Loucy (cell line): ENCODE results near the gene BOLL.

Experiments
- H2AFZ ChIP-seq: fragments of 200-600 bp; sonication (generic); 2 replicates; pipeline ENCODE4 v1.6.0; 2016; ENCODE audit warnings: antibody characterized with exemption, mild to moderate bottlenecking, low read length, moderate library complexity
- H3F3A ChIP-seq: fragments of 200-600 bp; 2 replicates; pipeline ENCODE4 v1.6.0; 2016; ENCODE audit warnings: antibody characterized with exemption, low read depth, mild to moderate bottlenecking
- H3K27me3 ChIP-seq: fragments of 200-600 bp; sonication (generic); 2 replicates; pipeline ENCODE4 v1.6.1; 2014; ENCODE audit warnings: low read length, mild to moderate bottlenecking; ENCODE audit not compliant: insufficient read depth, poor library complexity, severe bottlenecking
- H3K36me3 ChIP-seq: fragments of 200-600 bp; sonication (generic); 2 replicates; pipeline ENCODE4 v1.6.1; 2016; ENCODE audit warnings: low read length; ENCODE audit not compliant: insufficient read depth
- H3K4me1 ChIP-seq: fragments of 200-600 bp; sonication (generic); 2 replicates; pipeline ENCODE4 v1.5.1; 2014; ENCODE audit warnings: low read length, mild to moderate bottlenecking; ENCODE audit not compliant: insufficient read depth, poor library complexity, severe bottlenecking
- H3K4me2 ChIP-seq: fragments of 200-600 bp; sonication (generic); 2 replicates; pipeline ENCODE4 v1.6.0; 2014; ENCODE audit warnings: antibody characterized with exemption, low read length, low read depth, mild to moderate bottlenecking; ENCODE audit not compliant: poor library complexity, severe bottlenecking
- H3K4me3 ChIP-seq: fragments of 200-600 bp; sonication (generic); 2 replicates; pipeline ENCODE4 v1.5.1; 2014; ENCODE audit warnings: low read length, mild to moderate bottlenecking, mixed read lengths; ENCODE audit not compliant: poor library complexity, severe bottlenecking
- H3K79me2 ChIP-seq: fragments of 200-600 bp; sonication (generic); 2 replicates; pipeline ENCODE4 v1.6.1; 2014; ENCODE audit warnings: low read length; ENCODE audit not compliant: insufficient read depth
- H3K9ac ChIP-seq: fragments of 200-600 bp; sonication (generic); 2 replicates; pipeline ENCODE4 v1.6.0; 2014; ENCODE audit warnings: mild to moderate bottlenecking, low read depth, low read length, moderate library complexity; ENCODE audit not compliant: poor library complexity, severe bottlenecking
- H3K9me2 ChIP-seq: fragments of 200-600 bp; sonication (generic); replicated peaks from 2 replicates; pipeline ENCODE4 v1.6.1; 2016; ENCODE audit warnings: low read depth, low read length, mixed read lengths
- H3K9me3 ChIP-seq: fragments of 200-600 bp; sonication (generic); 2 replicates; pipeline ENCODE4 v1.6.1; 2014; ENCODE audit warnings: mild to moderate bottlenecking, antibody characterized with exemption, low read length, low read depth; ENCODE audit not compliant: insufficient read depth
- H4K20me1 ChIP-seq: fragments of 200-600 bp; sonication (generic); 2 replicates; pipeline ENCODE4 v1.6.0; 2014; ENCODE audit warnings: antibody characterized with exemption, low read length, mild to moderate bottlenecking; ENCODE audit not compliant: insufficient read depth, poor library complexity, severe bottlenecking
- EZH2phosphoT487 ChIP-seq: fragments of 200-600 bp; IDR thresholded peaks from 2 replicates; pipeline ENCODE4 v1.6.1; 2018; ENCODE audit warnings: antibody characterized with exemption, mild to moderate bottlenecking, moderate library complexity, borderline replicate concordance
- TF ChIP-seq, protein P1 (sequence below): fragments of 200-600 bp; sonication (generic); conservative IDR thresholded peaks from 2 replicates; pipeline ENCODE4 v1.5.1; 2014; ENCODE audit warnings: mild to moderate bottlenecking, antibody characterized with exemption, low read length

The BOLL gene

DNA sequence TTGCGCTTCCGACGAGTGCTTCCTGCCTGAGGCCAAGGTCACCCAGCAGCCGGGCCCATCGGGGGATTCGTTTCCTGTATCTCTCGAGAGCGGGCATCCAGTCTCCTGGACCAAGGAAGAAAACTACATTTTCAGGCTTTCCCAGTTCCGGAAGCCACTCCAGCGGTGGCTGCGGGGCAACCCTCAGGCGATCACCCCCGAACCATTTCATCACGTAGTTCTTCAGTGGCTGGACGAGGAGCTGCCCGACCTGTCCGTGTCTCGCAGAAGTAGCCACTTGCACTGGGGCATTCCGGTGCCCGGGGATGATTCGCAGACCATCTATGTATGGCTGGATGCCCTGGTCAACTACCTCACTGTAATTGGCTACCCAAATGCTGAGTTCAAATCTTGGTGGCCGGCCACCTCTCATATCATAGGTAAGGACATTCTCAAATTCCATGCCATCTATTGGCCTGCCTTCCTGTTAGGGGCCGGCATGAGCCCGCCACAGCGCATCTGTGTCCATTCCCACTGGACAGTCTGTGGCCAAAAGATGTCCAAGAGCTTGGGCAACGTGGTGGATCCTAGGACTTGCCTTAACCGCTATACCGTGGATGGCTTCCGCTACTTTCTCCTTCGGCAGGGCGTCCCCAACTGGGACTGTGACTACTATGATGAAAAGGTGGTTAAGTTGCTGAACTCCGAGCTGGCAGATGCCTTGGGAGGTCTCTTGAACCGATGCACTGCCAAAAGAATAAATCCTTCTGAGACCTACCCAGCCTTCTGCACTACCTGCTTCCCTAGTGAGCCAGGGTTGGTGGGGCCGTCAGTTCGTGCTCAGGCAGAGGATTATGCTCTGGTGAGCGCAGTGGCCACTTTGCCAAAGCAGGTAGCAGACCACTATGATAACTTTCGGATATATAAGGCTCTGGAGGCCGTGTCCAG is 78.9 kb downstream of the BOLL start:
- Histone ChIP-seq H3K4me3 (peak overlapping the region; percentile 98), H3K9me3 (no peaks in the 10 kb centered on the region), H2AFZ (peak overlapping the region; percentile 98), H3K9ac (peak overlapping the region; percentile 83), H3K79me2 (peaks cover 48% of the 10 kb centered on the region), H3K9me2 (no peaks in the 10 kb centered on the region), H3K4me1 (peaks cover 50% of the 10 kb centered on the region), H3F3A (no peaks in the 10 kb centered on the region), H3K4me2 (peak overlapping the region; percentile 91), H3K27me3 (no peaks in the 10 kb centered on the region), H4K20me1 (peaks cover 33% of the 10 kb centered on the region), H3K36me3 (no peaks in the 10 kb centered on the region)
- TF ChIP-seq EZH2phosphoT487: no peak
- TF ChIP-seq, protein P1, sequence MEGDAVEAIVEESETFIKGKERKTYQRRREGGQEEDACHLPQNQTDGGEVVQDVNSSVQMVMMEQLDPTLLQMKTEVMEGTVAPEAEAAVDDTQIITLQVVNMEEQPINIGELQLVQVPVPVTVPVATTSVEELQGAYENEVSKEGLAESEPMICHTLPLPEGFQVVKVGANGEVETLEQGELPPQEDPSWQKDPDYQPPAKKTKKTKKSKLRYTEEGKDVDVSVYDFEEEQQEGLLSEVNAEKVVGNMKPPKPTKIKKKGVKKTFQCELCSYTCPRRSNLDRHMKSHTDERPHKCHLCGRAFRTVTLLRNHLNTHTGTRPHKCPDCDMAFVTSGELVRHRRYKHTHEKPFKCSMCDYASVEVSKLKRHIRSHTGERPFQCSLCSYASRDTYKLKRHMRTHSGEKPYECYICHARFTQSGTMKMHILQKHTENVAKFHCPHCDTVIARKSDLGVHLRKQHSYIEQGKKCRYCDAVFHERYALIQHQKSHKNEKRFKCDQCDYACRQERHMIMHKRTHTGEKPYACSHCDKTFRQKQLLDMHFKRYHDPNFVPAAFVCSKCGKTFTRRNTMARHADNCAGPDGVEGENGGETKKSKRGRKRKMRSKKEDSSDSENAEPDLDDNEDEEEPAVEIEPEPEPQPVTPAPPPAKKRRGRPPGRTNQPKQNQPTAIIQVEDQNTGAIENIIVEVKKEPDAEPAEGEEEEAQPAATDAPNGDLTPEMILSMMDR: no peak

DNA sequence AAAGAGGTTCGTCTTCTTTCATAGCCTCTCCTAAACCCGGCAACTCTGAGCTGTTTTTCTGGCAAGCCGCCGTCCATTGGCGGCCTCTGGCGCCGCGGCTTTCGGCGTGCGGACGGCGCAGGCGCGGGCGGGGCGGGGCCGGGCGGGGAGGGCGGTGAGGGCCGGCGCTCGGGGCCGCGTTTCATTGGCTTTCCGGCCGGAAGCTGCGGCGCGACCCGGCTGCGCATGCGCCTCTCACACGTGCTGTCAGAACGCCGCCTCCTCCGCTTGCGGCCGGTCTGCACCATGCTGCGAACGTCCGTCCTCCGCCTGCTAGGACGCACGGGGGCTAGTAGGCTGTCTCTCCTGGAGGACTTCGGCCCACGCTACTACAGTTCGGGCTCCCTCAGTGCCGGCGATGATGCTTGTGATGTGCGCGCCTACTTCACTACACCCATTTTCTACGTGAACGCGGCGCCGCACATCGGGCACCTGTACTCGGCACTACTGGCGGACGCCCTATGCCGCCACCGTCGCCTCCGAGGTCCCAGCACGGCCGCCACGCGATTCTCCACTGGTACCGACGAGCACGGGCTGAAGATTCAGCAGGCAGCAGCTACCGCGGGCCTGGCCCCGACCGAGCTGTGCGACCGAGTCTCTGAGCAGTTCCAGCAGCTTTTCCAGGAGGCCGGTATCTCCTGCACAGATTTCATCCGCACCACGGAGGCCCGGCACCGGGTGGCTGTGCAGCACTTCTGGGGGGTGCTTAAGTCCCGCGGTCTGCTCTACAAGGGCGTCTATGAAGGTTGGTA is 79.8 kb downstream of the BOLL start, which contains the start of gene MARS2:
TSS of gene MARS2 (plus strand) at position 249 of the 791 bp plus-strand sequence. CDS start at position 286, 37 bp downstream.
- H3K4me2 ChIP-seq: peak within 1 kb of the TSS; percentile 91
- H3K9me2 ChIP-seq: no peaks in the 10 kb centered on the region
- H3K9ac ChIP-seq: peak within 1 kb of the TSS; percentile 83
- H3K79me2 ChIP-seq: peaks cover 47% of the 10 kb centered on the region
- H3K27me3 ChIP-seq: no peaks in the 10 kb centered on the region
- H3K4me3 ChIP-seq: peak within 1 kb of the TSS; percentile 98
- peaks cover 45% of the 10 kb centered on the region for H3K4me1 ChIP-seq
- TF ChIP-seq EZH2phosphoT487: no peak
- H3K9me3 ChIP-seq: no peaks in the 10 kb centered on the region
- no peaks in the 10 kb centered on the region for H3F3A ChIP-seq
- H3K36me3 ChIP-seq: no peaks in the 10 kb centered on the region
- H4K20me1 ChIP-seq: peaks cover 32% of the 10 kb centered on the region
- H2AFZ ChIP-seq: peak within 1 kb of the TSS; percentile 98

DNA sequence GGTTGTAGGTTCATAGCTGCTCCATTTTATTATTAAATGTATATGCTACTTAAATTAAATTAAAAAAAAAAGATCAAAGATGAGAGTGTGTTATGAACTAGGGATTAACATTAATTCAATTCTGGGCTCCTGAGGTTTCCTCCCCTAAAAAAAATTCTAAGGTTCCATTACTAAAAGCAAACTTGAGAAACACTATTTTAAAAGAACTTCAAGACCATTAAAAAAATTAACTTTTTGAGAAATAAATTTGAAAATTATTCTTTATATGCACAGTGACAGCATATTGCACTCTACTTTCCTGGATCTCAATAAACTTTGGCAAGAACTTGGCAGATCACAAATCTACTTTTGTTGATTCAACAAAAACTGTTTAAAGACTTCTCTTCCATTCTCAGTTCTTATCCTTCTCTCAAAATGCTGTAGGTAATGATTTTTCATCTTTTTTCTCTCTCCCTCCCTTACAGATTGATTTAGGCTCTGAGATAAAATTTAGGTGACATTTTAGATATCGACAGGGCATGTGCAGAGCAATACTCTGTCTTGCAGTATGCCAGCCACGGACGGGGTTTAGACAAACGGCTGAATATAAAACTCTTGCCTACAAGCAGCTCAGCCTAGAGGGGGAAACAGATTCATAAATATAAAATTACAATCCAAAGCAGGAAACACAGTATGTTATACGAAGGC is 80.5 kb downstream of the BOLL start:
- Histone ChIP-seq H3K27me3 (no peaks in the 10 kb centered on the region), H3K9me3 (no peaks in the 10 kb centered on the region), H3K9me2 (no peaks in the 10 kb centered on the region), H3K4me3 (peak overlapping the region; percentile 98), H4K20me1 (peaks cover 28% of the 10 kb centered on the region), H2AFZ (peak overlapping the region; percentile 96), H3K79me2 (peaks cover 39% of the 10 kb centered on the region), H3K36me3 (no peaks in the 10 kb centered on the region), H3F3A (no peaks in the 10 kb centered on the region), H3K4me1 (peaks cover 38% of the 10 kb centered on the region), H3K9ac (peak overlapping the region; percentile 82), H3K4me2 (peak overlapping the region; percentile 82)
- TF ChIP-seq, protein P1: no peak
- TF ChIP-seq EZH2phosphoT487: no peak
